Kidney capillary endothelial cell (primary cell): ENCODE measurements around the gene KRT80.

Experiments
- DNase-seq: peaks from one replicate; pipeline ENCODE4 v3.0.0-alpha.2; 2018; ENCODE audit warnings: low spot score

KRT80 gene

GRCh38 chr12:52152905-52153317 lies 38.9 kb downstream of the KRT80 start:
- DNase-seq = no peak

DNA sequence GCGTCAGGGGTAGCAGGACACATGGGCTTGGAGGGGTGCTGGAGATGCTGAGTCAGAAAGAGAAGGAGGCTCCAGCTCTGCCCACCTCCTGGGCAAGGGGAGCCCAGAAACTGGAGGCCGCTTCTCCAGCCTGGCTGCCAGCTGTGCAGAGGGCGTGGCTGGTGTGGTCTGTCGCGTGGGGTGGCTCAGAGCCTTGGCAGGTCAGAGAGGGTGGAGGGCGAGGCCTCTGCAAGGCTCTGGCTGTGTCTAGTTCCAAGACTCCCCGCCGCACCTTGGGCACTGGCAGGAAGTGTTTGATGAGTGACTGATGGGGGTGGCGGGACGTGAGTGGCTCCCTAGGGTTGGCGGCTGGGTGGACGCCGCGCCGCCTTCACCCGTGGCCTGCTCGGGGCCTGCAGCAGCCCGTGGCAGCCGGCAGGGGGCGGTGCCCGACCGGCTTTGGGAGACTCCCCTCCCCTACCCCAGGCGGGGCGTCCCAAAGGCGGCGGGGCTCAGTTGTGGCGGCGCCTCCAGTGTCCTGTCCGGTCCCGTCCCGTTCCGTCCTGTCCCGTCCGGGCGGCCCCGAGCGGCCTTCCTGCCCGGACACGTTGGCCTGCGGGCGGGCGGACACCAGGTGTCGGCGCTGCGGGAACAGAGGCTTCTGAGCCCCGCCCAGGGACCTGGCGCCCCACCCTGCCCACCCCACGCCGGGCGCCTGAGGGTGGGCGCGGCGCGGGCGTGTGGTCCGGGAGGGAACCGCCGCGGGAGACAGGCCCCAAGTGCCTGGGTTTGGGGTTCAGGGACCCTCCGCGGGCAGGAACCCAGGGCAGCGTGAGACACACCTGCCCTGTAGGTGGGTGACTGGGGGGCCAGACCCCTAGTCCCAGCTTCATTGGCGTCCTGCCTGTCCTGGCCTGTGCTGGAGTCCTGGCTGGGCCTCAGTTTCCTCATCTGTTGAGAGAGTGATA lies 39.7 kb downstream of the KRT80 start:
- peak; percentile 75 for DNase-seq

GRCh38 chr12:52151153-52151836 lies 40.5 kb downstream of the KRT80 start:
- DNase-seq = no peak

GRCh38 chr12:52149651-52150241 lies 42.1 kb downstream of the KRT80 start:
- no peak for DNase-seq

DNA sequence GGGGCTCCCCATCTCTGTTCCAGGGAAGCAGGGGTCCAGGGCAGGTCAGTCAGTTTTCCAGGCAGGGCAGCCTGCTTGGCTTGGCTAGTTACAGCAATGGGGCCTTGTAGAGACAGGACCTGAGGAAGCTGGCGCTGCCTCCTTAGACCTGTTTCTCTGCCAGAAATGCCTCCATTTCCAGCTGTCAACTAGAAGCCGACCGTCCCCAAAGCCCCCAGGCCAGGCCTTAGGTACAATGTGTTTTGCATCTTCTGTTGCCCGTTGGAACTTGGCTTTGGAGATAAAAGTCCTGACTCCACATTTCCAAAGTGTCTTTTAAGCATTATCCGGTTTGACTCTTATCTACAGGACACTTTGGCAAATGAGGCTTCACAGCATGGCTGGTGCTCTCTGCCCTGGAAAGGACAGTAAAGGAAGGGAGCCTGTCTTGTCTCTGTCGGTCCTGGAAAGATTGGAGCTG lies 42.6 kb downstream of the KRT80 start:
- no peak for DNase-seq

DNA sequence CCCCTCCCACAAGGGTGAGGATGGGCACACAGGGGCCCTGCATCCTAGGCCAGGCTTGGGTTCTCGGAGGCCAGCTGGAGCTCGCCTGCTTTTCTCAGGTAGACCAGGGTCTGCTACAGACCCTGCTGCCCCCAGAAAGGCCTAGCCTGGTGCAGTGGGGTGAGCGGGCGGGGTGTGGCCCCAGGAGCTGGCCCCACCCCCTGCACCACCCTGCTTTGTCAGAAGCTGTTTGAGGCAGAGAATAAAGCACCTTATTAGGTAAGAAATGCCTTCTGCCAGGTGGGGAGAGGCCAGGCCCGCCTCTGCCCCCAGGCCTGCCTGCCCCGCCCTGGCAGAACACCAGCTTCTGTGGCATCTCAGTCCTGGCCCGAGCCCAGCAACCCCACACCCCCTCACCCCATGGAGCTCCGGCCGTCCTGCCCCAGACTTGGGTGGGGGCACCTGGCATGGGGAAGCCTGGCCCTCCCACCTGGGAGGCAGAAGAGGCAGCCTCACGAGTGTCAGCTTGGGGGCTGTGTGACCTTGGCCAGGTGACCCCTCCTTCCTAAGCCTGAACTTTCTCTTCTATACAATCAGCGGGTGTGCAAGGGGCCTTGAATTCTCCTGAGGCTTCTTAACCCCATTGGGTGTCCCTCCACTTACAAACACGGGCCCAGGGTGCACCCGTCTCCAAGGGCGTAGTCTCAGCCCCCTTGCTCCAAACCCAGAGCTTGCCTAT lies 43.2 kb downstream of the KRT80 start:
- no peak for DNase-seq

DNA sequence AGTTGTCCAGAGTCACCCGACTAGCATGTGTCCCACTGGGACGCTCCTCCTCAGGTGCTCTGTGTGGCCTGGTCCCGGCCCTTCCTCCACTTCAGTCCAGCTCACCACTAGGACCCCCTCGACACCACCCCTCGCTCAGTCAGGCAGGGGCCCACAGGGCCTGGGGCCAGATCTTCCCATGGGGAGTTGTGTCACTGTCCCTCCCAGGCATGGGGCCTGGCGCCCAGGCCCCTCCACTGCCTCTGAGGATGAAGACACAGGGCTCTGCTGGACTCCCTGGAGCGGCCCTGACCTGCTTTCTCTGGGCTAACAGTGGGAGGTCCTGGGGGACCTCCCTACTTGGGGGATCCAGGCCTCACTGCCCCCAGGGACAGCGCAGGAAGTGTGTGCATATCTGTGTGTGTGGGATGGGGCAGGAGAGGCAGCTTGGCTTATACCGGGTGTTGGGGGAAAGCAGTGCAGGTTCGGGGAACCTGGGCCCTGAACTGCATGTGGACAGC lies 43.8 kb downstream of the KRT80 start:
- DNase-seq = no peak

DNA sequence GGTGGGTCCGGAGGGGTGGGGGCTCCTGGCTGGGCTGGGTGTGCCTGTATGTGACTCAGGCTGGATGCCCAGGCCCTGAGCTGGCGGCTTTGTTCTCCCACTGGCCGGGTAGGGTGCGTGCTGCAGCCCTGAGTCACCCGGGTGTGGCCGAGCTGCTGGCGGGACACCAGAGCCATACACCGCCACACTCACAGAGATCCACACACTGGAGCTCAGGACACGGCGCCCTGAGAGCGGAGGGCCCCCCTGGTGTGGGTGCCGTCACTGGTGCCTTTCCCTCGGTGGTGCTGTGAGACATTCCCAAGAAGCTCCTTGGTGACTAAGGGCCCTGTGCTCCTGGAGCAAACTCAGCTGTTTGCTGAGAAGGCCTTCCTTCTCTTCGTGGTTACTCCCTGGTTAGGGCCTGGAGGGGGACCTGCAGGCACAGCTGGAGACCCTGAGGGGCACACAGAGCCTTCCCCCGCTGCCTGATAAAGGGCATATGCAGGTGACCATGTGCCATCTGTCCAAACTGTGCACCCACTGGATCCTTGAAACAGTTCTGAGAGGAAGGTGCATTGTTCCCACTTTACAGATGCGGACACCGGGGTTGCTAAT lies 44.3 kb downstream of the KRT80 start:
- DNase-seq = peak; percentile 96

DNA sequence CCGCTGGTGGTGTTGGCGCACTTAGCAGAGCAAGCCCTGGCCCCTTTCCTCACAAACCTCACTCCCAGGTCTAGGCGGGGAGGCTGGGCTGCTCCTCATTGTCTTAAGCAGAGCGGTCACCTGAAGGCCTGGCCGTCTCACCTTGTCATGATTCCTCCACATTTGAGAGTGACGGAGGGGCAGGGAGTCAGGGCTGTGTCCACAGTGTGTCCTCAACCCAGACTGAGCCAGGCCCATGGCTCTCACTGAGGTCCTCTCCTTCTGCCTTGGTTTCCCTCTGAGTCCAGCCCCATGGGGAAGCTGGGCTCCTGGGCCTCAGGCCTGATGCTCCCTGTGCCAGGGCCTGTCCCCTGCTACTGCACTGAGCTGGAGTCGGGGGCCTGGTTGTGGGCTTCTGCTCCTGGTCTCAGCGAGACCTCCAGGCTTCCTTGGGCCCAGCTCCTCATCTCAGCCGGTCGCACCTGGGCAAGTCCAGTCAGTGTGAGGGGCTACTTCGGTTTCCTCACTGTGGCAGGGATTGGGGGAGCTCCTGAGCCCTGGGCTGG lies 44.9 kb downstream of the KRT80 start:
- DNase-seq = no peak

- no peak for DNase-seq
Observed at GRCh38 chr12:52146089-52146821, 45.6 kb downstream of the KRT80 start.

DNA sequence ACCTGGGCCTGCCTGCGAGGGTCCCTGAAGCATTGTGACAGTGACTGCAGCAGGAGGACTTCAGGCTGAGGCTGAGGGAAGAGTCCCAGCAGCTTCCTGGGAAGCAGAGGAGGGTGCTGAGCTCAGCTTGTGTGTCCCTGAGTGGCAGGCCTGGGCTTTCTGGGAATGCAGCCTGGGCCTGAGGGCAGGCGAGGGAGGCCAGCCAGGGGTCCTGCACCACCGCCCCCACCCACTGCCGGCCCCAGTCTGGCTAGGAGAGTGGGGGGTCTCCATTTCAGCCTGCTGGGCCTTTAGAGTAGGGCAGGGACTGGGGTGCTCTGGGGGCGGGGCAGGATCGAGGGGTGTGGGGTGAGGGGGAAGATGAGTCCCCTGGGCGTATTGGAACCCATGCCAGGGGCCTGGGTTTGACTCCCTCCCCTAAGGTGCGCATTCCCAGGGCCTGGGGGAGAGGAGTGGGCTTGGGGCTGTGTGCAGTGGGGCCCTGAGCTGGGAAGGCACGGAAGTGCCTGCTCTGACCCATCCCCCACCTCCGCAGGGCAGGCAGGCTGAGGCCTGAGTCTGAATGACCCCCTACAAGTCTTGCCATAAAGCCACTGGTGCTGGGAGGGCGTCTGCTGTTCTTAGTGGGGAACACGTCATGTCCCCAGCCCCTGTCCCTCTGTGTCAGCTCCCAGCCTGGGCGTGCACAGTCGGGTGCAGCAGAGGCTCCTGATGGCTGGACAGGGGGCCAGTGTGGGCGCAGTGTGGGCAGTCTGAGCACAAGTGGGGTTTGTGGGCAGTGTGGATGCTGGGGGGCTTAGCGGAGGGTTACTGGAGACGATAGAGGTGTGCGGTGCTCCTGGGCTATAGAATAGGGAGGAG lies 46.4 kb downstream of the KRT80 start:
- DNase-seq = no peak

DNA sequence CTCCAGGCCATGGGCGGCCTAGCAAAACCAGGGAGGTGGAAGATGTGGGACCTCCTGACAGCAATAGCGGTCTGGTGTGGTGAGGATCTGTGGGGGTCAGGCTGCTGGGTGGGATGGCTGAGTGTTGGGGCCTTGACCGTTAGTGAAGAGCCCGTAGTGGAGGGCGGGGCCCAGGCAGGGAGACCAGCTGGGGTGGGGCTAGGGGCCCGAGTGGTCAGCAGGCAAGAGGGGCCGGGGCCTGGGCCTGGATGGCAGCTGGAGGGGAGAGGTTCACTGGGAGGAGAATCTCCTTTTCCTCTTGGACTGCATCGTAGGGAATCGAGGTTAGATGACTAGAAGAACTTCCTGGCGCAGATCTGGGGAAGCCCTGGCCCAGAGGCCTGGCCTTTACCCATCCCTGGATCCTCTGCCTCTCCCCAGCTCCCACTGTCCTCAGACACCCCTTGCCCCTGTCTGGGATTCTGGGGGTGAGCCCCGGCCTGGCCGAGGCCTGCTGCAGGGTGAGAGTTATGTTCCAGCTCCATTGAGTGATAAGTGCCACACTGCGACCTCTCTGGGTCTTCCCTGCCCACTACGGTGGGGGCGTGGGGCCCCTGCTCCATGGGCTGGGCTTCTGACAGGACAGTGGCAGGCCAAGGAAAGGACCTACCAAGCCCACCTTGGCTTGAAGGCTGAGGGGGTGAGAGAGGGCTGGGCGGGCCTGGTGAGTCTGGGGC lies 47.1 kb downstream of the KRT80 start:
- no peak for DNase-seq

DNA sequence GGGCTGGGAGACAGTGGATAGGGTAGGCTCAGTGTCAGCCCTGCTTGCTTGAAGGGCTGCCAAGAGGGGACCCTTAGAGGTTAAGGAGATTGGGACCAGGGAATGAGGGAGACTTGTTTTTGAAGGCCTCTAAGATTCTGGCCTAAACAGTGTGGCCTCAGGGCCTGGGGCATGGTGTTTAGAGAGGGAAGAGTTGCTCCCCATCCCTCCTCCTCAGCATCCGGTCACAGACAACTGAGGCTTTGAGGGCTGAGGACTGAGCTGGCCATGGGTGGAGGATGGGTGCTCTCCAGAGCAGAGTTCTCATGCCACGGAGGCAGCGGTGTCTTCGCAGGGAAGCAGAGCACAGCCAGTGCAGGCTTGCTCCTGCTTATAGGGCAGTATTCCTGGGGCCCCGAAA lies 49.4 kb downstream of the KRT80 start:
- no peak for DNase-seq

DNA sequence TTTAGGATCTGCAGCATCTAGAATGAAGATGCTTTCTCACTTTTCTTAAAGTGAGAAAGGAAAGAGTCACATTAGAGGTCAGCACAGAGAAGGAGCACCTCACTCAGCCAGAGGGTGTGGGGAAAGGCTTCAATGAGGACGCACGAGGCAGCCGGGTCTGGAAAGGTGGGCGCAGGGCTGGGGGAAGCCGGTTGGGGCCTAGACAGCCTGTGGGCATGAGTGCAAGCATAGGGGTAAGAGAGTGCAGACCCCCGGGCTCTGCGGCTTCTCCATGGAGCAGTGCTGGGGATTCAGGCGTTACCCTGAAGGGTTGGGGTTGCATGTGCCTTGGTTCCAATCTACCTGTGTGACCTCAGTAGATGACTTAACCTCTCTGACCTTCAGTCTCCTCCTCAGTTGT lies 49.9 kb downstream of the KRT80 start:
- DNase-seq = no peak

DNA sequence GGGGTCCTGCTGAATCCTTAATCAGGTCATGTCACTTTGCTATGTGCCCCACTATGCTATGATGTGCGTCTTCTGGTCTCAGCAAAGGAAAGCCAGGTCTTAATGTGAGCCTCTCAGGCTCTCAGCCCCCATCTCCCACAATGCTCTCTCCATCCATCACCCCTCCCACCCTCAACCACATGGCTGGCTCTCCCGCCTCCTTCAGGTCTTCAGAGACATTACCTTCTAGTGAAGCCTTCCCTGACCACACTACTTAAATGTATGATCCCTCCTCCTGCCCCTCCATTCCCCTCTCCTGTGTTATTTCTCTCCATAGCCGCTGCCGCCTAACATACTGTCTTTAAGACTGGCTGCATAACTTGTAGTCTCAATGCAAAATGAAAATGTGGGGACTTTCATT lies 50.5 kb downstream of the KRT80 start:
- no peak for DNase-seq

GRCh38 chr12:52139579-52140062 lies 52.2 kb downstream of the KRT80 start:
- DNase-seq = no peak

GRCh38 chr12:52139147-52139546 lies 52.7 kb downstream of the KRT80 start:
- no peak for DNase-seq

DNA sequence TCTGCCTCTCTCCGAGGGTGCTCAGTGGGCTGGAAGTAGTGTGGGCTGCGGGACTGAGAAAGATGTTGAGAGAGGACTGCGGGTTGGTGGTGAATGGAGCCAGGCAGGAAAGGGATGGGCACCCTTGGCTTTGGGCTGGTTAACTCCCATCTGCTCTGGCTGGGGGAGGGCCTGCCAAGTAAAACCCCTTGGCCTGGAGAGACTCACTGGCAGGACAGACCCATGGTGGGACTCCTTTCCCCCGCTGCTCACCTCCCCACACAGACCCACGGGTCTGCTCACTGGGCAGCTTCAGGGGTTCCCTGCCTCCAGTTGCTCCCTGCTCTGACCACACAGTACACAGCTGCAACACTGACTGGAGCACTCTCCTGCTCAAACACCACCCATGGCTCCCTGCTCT lies 54.1 kb downstream of the KRT80 start:
- no peak for DNase-seq

DNA sequence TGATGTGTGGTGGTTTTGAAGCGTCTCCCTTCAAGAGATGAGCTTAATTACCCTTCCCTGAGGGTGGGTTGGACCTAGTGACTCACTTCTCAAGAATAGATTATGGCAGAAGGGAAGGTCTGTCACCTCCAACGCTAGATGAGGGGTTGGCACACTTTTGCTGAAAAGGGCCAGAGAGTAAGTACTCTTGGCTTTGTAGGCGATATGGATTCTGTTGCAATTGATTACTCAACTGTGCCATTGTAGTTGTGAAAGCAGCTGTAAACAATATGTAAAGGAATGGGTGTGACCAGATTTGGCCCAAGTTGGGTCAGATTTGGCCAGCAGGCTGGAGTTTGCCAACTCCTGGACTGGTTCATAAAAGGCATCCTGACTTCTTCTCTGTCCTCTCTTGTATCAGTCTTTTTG lies 59.1 kb downstream of the KRT80 start:
- DNase-seq = no peak
